Activated T-cell treated with anti-CD3 and anti-CD28 coated beads, Interleukin-2, amount 50 U/mL, for 1 hour (primary cell): ENCODE data around the gene WNT16.
"Not testable (repeated sequence)": the region's sequence is repeated elsewhere in the genome, so short reads cannot be mapped to it uniquely, and the experiment has no call there.

ENCODE experiments used
- DNase-seq: peaks from one replicate; pipeline ENCODE4 v3.0.0-alpha.2; 2020

WNT16 gene

DNA sequence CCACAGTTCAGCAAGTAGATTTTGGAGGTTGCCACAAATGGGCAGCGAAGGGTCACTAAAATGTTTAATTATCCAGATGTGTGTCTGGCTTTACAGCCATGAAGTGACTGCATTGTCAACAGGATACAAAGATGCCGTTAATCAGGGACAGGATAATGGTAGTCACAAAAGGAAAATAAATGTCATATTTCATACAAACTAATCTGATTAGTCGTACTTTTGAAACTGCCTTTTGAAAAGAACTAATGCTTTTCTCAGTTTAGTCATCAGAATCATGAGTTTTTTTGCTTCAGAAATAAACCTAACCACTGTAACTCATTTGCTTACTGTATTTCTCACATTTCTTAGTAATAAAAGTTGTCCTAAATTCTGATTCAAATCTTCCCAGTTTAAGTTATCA lies 22.2 kb upstream of the WNT16 start:
- DNase-seq: no peak

DNA sequence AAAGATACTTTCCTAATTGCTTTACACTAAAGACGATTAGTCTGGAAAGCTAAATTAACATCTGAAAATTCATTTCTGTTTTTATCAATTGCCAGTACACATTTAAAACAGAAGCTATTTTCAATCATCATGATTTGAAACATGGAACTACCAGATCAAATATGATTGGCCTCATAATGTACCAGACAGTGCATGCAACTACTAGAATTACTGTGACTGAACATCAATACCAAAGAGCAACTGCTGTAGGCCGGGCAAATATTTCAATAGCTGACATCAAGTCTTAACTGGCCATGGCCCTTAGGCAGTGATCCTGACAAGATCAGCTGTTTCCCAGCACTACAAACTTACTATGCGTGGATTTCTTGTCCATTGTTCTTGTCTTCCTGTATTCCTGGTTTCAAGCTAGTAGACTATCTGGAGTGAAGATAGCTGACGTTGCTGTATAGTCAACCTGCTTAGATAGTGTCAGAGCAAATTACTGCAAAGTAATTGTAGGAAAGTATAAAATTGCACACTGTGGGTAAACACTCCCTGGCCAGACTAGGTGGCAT lies 21.7 kb upstream of the WNT16 start:
- no peak for DNase-seq

DNA sequence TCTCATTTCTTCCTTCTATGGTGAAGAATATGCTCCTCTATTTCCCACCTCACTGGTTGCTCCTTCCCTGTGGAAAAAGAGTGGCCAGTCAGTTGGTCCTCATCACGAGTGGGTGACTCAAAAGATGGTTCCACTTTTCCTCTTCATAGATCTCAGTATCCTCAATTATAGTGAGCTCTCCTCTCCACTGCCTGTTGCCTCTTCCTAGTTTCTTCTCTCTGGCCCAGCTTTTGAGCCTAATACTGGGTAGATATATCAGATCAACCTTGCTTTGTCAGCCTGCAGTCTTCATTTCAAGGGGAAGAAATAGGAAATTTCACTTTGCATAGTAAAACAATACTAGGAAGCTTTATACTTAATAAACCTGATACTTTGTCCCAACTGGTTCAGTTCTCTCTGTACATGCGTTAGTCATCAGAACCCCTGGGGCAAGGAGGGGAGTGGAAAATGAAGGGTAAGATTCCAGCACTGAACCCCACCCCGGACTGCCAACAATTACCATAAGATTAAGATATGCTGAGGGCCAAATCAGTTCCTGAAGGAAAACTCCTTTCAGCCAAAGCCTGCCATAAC lies 15.5 kb upstream of the WNT16 start:
- no peak for DNase-seq

DNA sequence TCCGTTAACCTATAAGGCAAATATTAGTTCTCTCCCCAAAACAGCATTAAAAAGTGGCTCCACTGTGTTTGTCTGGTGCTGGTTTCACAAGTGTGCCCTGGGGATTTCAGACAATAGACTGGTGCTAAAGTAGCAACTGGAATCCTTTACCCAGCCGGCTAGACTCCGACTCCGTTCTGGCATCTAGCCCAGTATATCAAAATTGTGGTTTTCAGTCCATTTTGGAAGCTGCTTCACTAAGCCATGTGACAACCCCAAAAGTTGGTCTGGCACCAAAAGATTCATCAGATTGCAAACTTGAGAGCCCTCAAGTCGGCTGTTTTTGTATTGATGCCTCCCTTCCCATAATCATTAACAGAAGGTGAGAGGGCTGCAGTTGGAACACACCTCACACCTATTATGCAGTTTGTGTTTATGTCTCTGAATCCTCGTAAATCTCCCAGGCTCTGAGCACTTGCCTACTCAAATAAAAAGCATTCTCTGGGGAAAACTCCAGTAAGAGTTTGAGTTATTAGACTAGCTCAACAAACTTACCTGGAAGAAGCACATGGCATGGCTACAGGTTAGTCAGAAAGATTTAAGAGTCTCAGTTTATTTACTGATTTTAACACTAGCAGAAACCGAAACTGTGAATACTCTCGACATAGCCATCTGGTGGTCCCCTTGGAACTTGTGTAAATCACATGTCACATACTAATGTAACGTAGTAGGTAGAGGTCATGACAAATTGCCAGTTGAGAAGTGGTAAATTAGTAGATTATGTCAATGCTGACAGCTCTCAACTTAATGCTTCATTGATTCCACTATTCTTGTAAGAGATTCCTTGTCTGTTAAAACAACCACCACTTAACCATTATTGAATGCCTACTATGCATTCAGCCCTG lies 14.8 kb upstream of the WNT16 start:
- DNase-seq: no peak

DNA sequence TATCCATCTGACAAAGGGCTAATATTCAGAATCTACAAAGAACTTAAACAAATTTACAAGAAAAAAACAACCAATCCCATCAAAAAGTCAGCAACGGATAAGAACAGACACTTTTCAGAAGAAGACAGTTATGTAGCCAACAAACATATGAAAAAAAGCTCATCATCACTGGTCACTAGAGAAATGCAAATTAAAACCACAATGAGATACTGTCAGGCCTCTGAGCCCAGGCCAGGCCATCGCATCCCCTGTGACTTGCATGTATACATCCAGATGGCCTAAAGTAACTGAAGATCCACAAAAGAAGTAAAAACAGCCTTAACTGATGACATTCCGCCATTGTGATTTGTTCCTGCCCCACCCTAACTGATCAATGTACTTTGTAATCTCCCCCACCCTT lies 13.6 kb upstream of the WNT16 start:
- not testable (repeated sequence) for DNase-seq

DNA sequence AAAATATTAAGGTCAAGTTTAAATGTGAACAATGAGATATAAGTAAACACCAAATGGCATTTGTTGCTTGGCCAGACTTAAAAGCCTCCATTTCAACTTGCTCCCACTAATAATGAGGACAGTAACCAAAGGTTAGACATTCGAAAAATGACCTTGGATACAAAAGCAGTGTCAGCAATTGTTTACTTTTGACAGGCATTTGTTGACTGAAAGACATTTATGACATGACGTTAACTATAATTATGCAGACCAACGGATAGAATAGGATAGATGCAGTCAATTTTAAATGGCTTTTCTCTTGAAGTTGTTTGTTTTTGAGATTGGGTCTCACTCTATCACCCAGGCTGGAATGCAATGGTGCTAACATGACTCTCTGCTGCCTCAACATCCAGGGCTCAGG lies 6.3 kb upstream of the WNT16 start:
- DNase-seq: no peak

DNA sequence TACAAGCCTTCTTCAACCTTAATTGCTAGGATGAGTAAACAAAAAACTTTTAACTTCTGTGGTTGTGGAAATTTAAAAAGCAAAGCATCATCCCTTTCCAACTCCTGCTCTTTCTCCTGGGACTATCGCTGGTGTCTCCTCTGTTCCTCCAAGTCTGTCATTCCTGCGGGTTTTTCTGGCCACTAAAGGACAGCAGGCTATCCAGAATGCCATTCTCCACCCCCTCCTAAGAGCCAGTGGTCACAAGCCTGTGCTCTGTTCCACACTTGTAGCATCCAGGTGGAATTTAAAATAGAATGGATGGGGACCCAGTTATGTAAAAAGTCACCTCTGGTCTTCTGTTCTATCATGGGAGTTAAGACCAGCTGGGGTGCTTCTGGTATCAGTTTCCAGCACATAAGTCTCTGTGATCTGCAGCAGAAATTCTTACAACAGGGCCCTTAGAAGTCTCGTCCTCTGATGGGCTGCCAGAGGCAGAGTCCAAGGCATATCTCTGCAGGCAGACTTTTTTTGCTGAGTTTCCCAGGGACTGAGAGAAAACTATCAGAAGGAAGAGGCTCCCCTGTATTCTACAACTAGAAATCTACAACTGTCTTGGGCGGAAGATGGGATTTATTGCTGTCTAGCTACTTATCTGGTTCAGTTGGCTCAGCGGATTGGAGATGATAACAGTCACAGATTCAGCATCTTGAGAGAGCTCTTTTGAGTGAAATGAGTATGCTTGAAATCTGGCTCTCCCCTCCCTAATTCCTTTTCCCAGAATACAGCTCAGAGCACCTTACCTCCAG lies 5.1 kb upstream of the WNT16 start:
- DNase-seq: no peak

DNA sequence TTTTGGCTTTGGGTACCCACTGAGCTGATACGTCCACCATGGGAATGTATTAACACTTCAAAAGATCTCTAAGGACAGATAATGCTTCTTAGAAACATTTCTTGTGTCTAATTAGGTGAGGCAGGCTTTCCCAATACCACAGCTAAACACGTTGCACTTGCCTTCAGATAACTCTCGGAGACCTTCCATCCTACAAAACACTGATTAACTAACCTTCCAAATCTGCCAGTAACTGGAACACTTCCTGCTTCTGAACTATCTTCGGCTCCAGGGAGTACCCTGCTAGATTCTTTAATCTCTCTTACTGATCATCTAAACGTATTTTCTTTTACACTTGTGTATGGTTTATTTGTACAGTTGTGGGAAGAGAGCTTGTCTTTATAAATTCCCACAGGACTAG lies 1.1 kb upstream of the WNT16 start:
- DNase-seq: no peak

DNA sequence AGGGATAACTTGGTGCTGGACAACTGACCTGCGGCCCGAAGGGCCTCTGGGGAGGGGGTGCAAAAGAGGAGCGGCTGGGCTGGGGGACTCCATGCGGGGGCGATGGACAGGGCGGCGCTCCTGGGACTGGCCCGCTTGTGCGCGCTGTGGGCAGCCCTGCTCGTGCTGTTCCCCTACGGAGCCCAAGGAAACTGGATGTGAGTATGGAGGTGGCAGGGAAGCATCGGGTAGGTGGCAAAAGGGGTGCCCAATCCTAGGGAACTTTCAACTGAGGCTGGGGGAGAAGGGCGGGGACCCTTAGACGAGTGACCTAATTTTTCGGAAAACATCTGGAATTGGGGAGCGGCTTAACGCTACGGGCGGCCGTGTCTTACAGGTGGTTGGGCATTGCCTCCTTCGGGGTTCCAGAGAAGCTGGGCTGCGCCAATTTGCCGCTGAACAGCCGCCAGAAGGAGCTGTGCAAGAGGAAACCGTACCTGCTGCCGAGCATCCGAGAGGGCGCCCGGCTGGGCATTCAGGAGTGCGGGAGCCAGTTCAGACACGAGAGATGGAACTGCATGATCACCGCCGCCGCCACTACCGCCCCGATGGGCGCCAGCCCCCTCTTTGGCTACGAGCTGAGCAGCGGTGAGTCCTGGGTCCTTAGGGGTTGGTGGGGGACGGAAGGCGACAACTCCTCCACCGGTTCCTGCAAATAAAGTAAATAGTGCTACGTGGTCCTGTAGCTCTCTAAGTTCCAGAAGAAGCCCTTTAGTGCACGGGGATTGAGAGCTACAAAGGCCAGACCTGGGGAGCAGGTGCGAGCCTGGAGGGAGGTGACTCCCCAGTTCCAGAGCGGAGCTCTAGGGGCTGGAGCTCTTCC lies 622 bp downstream of the WNT16 start:
- DNase-seq: no peak

DNA sequence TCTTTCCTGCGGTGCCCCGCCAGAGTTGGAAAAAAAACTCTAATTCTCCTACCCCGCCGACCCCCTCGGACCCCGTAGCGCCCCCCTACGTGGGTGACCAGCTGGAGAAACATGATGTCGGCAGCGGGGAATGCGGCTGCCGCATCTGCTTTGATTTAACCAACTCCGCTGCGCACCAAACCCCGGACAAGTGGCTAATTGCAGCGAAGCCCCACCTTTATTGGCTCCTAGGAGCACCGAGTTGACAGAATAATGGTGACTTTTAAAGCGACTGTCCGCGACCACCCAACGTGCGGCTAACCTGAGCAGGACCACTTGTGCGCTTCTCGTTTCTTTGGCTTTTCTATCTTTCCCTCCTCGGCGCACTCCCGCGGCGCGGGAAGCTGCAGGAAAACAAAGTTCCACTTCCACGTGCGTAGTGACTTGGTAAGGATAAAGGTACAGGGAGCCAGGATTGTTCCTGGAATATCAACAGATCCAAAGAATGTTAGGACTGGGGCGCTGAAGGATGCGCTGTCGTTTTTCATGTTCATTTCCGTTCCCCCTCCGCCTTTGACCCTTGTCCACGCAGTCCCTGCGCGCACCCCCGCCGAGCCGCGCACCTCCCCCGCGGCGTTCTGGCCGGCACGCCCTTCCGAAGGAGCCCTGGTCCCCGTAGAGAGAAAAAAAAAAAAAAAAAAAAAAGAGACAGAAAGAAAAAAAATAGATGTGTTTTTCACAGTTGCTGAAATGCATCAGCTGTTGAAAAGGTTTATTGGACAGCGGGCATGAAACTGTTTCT lies 1.4 kb downstream of the WNT16 start:
- DNase-seq: no peak

DNA sequence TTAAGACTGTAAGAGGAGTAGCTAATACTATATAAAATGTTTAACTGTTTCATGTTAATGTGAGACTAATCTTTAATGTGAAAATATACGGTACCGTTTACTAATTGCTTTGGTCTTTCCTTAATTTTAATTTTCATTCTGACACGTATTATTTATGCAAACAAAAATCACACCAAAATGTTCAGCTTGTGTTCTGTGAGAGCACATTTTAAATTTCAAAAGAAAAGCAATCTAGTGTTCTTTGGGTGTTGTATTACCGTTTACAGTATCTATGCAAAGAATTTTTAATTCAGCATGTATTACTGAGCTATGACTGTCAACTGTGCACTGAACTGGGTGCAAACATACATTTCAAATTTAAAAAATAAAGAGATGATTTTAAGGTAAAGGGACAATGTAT lies 2.2 kb downstream of the WNT16 start:
- DNase-seq: no peak

DNA sequence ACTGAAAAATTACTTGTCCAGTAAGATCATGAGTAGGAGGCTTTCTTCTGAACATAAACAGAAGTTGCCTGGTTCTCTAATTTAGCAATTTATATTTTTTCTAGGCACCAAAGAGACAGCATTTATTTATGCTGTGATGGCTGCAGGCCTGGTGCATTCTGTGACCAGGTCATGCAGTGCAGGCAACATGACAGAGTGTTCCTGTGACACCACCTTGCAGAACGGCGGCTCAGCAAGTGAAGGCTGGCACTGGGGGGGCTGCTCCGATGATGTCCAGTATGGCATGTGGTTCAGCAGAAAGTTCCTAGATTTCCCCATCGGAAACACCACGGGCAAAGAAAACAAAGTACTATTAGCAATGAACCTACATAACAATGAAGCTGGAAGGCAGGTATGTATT lies 2.8 kb downstream of the WNT16 start:
- DNase-seq: no peak

DNA sequence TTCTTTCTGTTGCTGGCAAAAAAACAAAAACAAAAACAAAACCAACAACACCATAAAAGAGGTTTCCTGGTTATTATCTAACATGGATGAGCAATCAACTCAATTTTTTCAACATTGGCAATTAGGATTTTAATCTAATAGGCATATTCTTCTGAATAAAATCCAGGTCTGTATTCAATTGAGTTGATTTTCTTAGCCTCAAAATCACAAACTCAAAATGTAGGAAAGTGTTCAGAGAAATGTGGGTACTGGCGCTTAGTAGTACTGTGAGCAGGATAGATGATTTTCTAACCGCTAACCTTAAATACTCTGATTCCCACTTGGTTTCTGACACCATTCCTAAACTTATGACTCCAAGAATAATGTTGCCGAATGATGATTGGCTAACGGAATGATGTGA lies 5.6 kb downstream of the WNT16 start:
- no peak for DNase-seq

DNA sequence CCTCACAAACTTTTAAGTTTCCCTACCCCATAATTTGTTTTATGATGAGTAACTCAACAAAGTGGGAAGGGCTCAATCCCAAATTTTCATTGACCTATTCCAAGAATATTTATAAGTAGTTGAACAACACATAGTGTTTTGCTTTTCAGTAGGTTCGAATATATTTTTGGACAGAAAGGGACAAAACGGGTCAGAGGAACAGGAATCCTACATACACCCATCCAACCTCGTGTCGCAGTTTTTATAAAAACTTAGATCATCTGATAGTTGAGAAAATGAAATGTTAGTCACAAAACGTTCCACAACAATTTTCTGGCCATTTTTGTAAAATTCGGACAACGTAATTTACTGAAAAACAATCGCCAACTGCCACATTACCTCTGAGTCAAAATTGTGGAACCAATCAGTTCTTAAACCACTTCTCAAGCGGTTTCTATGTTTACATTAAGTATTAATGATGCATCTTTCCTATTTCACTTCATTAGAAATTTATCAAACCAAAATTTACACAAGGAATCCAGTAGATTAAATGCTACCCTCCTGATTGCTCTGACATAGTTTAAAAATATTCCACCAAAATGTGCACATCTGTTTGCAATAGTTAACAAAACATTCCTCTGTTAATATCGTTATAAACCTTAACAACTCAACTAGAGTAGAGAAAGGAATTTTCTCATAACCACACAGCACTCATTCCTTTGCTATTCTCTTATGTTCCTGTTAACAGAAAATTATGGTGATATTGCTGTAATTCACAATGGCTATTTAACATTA lies 6.3 kb downstream of the WNT16 start:
- no peak for DNase-seq

DNA sequence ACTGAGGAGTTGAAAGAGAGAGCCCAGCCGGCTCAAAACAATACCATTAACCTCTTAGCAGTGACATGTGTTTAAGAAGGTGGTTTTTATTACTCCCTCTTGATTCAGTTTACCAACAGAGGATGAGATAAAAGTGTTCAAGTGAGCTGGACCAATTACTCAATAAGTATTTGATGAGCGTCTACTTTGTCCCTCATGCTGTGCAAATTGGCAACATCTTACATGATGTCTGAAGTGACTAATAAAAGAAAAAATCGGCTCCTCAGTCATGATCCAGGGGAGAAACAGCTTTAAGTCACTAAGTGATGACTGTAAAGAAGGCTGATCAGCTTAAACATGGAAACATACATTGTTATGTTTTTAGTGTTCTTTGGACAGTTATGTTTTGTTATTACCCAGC lies 7.8 kb downstream of the WNT16 start:
- no peak for DNase-seq

DNA sequence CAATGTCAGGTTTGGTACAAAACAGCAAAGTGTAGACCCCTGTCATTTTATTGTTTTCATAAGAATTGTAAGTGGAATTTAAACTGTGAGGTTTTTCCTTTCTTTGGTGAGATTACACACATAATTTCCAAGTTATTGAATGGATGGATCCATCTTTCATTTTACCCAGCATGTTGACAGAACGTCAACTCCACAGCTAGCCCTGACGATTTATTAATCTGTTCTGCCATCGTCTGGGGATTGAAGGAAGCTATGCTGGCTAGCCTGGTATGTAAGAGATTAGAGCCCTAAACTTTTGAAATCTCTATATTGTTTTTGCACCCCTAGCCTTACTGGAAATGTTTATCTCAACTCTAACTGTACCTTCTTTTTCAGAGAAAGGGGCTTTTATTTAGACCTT lies 8.6 kb downstream of the WNT16 start:
- no peak for DNase-seq

DNA sequence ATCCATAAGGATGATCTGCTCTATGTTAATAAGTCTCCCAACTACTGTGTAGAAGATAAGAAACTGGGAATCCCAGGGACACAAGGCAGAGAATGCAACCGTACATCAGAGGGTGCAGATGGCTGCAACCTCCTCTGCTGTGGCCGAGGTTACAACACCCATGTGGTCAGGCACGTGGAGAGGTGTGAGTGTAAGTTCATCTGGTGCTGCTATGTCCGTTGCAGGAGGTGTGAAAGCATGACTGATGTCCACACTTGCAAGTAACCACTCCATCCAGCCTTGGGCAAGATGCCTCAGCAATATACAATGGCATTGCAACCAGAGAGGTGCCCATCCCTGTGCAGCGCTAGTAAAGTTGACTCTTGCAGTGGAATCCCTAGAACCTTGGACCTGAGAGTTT lies 10.3 kb downstream of the WNT16 start:
- DNase-seq: no peak

DNA sequence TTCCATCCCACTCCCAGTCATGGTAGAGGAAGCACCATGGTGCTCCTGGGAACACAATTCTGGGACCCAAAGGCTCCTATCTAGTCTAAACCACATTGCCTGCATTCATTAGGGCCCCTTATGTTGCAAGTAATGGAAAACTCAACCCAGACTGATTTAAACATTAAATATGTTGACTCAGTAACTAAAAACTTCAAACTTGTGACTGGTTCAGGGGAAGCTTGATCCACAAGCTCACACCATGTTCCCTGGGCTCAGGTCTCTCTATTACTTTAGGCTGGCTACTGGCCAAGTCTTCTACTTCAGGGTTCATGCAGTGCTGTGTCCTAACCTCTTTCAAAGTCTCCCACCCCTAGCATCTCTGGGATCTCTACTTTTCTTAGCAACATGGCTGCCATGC lies 13.1 kb downstream of the WNT16 start:
- DNase-seq: no peak

DNA sequence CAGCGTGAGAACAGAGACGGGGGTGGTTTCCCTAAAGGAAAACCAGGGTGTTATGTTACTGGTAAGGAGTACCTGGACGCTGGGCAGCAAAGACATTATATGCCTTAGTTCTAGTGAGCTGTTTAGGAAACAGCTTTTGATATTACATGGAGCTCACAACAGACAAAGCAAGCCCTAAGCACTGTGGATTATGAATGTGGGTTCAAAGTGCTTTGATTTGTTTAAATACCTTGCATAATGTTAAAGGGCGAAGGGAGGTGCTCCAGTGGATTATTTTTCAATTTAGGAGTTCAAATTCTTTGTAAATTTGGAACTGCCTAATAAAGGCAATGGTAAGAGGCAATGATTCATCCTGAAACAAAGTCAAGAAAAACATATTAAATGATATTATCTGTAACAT lies 13.8 kb downstream of the WNT16 start:
- DNase-seq: no peak

DNA sequence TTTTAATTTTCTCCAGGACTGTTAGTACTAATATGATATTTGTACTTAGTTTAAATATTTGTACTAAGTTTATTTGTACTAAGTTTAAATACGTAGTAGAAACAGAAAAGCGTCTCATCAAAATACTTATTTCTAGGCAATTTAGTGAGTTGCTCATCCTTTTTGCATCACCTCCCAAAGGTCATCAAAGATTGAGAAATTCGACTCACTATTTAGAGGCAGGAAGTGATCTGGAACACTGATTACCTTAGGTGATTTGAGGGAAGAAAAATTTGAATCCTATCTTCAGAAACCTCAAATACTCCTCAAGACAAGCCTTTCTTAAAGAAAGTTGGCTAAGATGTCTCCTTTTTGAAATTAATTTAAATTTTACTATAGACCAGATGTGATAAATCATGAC lies 14.5 kb downstream of the WNT16 start:
- DNase-seq: no peak

DNA sequence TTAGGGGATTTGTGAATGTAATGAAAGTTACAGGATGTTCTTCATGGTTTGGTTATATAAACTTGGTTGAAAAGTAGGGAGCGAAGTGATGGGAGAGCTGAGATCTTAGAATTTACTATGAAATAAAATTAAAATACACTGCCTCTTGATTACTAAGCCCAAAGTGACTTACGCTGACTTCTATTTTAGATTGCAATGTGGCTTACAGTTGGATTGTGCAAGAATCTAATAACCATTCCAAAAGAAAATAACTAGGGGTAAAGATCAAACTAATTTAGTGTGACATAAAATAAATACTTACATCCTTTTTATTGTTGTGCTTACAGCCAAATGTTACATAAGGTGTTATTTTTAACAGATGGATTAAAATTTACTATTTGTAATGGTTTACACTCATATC lies 15.3 kb downstream of the WNT16 start:
- no peak for DNase-seq
